ENCODE data around the gene KSR1. TPM values are rescaled to one million over a fixed set of nuclear protein-coding genes. Genes with fewer than 3 reads are reported as not detected.

The KSR1 gene
- total and polyA plus RNA-seq, 9 of the 15 experiments (the other 6 are each of a cell fraction or from before 2014, with no cell fraction given): 1.4 to 51.7 (median 18.4) TPM

DNA sequence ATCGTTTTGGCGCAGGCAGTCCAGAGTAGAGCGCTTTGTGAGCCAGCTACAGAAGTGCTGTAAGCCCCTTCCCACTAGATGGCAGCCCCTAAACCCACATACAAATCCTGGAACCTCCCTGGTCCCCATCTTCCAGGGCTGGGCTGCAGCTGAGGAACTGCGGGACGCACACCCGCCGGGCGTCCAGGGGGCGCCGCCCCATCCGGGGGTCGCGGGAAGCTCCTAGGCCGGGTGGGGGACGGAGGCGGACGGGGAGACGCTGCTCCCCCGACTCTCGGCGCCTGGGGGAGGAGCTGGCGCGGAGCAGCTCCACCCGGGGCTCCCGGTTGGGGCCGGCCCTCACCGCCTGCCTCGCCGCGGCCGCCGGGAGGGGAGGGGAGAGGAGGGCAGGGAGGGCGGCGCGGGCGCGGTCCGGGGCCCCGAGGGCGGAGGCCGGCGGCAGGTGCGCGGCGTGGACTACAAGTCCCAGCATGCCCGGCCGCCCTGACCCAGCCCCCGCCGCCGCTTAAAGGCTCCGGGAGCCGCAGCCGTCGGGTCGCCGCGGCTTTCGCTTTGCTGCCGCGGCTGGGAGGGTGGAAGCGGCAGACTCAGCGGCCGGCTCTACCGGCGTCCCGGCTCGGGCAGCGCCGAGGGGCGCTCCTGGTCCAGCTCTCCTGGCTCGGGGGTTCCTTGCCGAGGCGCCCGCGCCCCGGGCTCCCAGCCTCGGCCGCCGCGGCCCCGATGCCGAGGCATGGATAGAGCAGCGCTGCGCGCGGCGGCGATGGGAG lies at the start of gene KSR1 (continued):
- TF ChIP-seq KDM1A (IDR thresholded peaks at IDR 0.05) (no peak), FOXJ2 (tag; IDR thresholded peaks at IDR 0.05) (no peak), JUND (IDR thresholded peaks at IDR 0.05; ENCODE audit: borderline replicate concordance, low read depth, low read length) (no peak), JUND (tag; IDR thresholded peaks at IDR 0.05; ENCODE audit: borderline replicate concordance, low read depth, low read length) (no peak; the same call in 2 of the 3 replicates), SMARCA4 (IDR thresholded peaks at IDR 0.05) (no peak), MAFK (IDR thresholded peaks at IDR 0.05; ENCODE audit: low read length) (no peak), CREB1 (IDR thresholded peaks at IDR 0.05) (no peak), CREB1 (CRISPR knock-in tag; IDR thresholded peaks at IDR 0.05) (no peak), ZNF699 (CRISPR knock-in tag; IDR thresholded peaks at IDR 0.05; ENCODE audit: insufficient replicate concordance) (no peak), ZNF561 (CRISPR knock-in tag; conservative IDR thresholded peaks at IDR 0.05) (no peak), POLR2H (tag; IDR thresholded peaks at IDR 0.05; ENCODE audit: low read depth) (no peak), ZNF707 (CRISPR knock-in tag; conservative IDR thresholded peaks at IDR 0.05) (no peak), CEBPG (CRISPR knock-in tag; IDR thresholded peaks at IDR 0.05) (no peak), CEBPG (tag; conservative IDR thresholded peaks at IDR 0.05 in 1 of 2, IDR thresholded peaks at IDR 0.05 in 1 of 2) (no peak)
- TF ChIP-seq, protein P1, sequence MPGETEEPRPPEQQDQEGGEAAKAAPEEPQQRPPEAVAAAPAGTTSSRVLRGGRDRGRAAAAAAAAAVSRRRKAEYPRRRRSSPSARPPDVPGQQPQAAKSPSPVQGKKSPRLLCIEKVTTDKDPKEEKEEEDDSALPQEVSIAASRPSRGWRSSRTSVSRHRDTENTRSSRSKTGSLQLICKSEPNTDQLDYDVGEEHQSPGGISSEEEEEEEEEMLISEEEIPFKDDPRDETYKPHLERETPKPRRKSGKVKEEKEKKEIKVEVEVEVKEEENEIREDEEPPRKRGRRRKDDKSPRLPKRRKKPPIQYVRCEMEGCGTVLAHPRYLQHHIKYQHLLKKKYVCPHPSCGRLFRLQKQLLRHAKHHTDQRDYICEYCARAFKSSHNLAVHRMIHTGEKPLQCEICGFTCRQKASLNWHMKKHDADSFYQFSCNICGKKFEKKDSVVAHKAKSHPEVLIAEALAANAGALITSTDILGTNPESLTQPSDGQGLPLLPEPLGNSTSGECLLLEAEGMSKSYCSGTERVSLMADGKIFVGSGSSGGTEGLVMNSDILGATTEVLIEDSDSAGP (CRISPR knock-in tag; IDR thresholded peaks at IDR 0.05): no peak
- TF ChIP-seq, protein P2, sequence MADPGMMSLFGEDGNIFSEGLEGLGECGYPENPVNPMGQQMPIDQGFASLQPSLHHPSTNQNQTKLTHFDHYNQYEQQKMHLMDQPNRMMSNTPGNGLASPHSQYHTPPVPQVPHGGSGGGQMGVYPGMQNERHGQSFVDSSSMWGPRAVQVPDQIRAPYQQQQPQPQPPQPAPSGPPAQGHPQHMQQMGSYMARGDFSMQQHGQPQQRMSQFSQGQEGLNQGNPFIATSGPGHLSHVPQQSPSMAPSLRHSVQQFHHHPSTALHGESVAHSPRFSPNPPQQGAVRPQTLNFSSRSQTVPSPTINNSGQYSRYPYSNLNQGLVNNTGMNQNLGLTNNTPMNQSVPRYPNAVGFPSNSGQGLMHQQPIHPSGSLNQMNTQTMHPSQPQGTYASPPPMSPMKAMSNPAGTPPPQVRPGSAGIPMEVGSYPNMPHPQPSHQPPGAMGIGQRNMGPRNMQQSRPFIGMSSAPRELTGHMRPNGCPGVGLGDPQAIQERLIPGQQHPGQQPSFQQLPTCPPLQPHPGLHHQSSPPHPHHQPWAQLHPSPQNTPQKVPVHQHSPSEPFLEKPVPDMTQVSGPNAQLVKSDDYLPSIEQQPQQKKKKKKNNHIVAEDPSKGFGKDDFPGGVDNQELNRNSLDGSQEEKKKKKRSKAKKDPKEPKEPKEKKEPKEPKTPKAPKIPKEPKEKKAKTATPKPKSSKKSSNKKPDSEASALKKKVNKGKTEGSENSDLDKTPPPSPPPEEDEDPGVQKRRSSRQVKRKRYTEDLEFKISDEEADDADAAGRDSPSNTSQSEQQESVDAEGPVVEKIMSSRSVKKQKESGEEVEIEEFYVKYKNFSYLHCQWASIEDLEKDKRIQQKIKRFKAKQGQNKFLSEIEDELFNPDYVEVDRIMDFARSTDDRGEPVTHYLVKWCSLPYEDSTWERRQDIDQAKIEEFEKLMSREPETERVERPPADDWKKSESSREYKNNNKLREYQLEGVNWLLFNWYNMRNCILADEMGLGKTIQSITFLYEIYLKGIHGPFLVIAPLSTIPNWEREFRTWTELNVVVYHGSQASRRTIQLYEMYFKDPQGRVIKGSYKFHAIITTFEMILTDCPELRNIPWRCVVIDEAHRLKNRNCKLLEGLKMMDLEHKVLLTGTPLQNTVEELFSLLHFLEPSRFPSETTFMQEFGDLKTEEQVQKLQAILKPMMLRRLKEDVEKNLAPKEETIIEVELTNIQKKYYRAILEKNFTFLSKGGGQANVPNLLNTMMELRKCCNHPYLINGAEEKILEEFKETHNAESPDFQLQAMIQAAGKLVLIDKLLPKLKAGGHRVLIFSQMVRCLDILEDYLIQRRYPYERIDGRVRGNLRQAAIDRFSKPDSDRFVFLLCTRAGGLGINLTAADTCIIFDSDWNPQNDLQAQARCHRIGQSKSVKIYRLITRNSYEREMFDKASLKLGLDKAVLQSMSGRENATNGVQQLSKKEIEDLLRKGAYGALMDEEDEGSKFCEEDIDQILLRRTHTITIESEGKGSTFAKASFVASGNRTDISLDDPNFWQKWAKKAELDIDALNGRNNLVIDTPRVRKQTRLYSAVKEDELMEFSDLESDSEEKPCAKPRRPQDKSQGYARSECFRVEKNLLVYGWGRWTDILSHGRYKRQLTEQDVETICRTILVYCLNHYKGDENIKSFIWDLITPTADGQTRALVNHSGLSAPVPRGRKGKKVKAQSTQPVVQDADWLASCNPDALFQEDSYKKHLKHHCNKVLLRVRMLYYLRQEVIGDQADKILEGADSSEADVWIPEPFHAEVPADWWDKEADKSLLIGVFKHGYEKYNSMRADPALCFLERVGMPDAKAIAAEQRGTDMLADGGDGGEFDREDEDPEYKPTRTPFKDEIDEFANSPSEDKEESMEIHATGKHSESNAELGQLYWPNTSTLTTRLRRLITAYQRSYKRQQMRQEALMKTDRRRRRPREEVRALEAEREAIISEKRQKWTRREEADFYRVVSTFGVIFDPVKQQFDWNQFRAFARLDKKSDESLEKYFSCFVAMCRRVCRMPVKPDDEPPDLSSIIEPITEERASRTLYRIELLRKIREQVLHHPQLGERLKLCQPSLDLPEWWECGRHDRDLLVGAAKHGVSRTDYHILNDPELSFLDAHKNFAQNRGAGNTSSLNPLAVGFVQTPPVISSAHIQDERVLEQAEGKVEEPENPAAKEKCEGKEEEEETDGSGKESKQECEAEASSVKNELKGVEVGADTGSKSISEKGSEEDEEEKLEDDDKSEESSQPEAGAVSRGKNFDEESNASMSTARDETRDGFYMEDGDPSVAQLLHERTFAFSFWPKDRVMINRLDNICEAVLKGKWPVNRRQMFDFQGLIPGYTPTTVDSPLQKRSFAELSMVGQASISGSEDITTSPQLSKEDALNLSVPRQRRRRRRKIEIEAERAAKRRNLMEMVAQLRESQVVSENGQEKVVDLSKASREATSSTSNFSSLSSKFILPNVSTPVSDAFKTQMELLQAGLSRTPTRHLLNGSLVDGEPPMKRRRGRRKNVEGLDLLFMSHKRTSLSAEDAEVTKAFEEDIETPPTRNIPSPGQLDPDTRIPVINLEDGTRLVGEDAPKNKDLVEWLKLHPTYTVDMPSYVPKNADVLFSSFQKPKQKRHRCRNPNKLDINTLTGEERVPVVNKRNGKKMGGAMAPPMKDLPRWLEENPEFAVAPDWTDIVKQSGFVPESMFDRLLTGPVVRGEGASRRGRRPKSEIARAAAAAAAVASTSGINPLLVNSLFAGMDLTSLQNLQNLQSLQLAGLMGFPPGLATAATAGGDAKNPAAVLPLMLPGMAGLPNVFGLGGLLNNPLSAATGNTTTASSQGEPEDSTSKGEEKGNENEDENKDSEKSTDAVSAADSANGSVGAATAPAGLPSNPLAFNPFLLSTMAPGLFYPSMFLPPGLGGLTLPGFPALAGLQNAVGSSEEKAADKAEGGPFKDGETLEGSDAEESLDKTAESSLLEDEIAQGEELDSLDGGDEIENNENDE (IDR thresholded peaks at IDR 0.05; ENCODE audit: low read depth, low read length): no peak
